Central memory CD4-positive, alpha-beta T cell (primary cell): ENCODE measurements around the gene ECI2.
"Not testable (repeated sequence)": the region's sequence is repeated elsewhere in the genome, so short reads cannot be mapped to it uniquely, and the experiment has no call there.

ENCODE experiments used
- DNase-seq: peaks from one replicate; pipeline ENCODE4 v3.0.0; 2022

The ECI2 gene

GRCh38 chr6:4138186-4138585, 2.8 kb upstream of the ECI2 start:
- no peak for DNase-seq

- DNase-seq = no peak
Observed at GRCh38 chr6:4136354-4136831, 1.0 kb upstream of the ECI2 start.

GRCh38 chr6:4135665-4136353, 434 bp upstream of the ECI2 start:
- peak; percentile 83 for DNase-seq

GRCh38 chr6:4133941-4134838, 1.2 kb downstream of the ECI2 start:
- peak; percentile 11 for DNase-seq

GRCh38 chr6:4130357-4130987, 4.9 kb downstream of the ECI2 start:
- no peak for DNase-seq

- no peak for DNase-seq
Observed at GRCh38 chr6:4129446-4129845, 5.9 kb downstream of the ECI2 start.

- DNase-seq = no peak
Observed at GRCh38 chr6:4128748-4129147, 6.6 kb downstream of the ECI2 start.

- no peak for DNase-seq
Observed at GRCh38 chr6:4128072-4128471, 7.3 kb downstream of the ECI2 start.

GRCh38 chr6:4125933-4126864, 9.2 kb downstream of the ECI2 start:
- no peak for DNase-seq

GRCh38 chr6:4125500-4125899, 9.9 kb downstream of the ECI2 start:
- no peak for DNase-seq

- no peak for DNase-seq
Observed at GRCh38 chr6:4124351-4124750, 11.0 kb downstream of the ECI2 start.

GRCh38 chr6:4115741-4116140, 19.6 kb downstream of the ECI2 start:
- no peak for DNase-seq

GRCh38 chr6:4114123-4114522, 21.3 kb downstream of the ECI2 start:
- DNase-seq = no peak

- DNase-seq = no peak
Observed at GRCh38 chr6:4113649-4114048, 21.7 kb downstream of the ECI2 start.

GRCh38 chr6:4112366-4112765, 23.0 kb downstream of the ECI2 start:
- DNase-seq = no peak

- not testable (repeated sequence) for DNase-seq
Observed at GRCh38 chr6:4109363-4109815, 26.0 kb downstream of the ECI2 start.

- DNase-seq = no peak
Observed at GRCh38 chr6:4108561-4109093, 26.7 kb downstream of the ECI2 start.

GRCh38 chr6:4107873-4108272, 27.5 kb downstream of the ECI2 start:
- DNase-seq = no peak

GRCh38 chr6:4105980-4106536, 29.3 kb downstream of the ECI2 start:
- no peak for DNase-seq

GRCh38 chr6:4103929-4104328, 31.4 kb downstream of the ECI2 start:
- DNase-seq = no peak

- no peak for DNase-seq
Observed at GRCh38 chr6:4102687-4103244, 32.6 kb downstream of the ECI2 start.
